ENCODE data around the gene APOL6. TPM values are rescaled to one million over a fixed set of nuclear protein-coding genes. Genes with fewer than 3 reads are reported as not detected.

The APOL6 gene
- total RNA-seq, 4 donors from 2014 or later: 5.3 to 19.8 (median 13.0) TPM

GRCh38 chr22:35627267-35628041 lies 20.8 kb upstream of the APOL6 start:
- Histone ChIP-seq H3K27ac (peak overlapping the region; percentile 91 to 94), H3K4me1 (peaks cover 0 to 7% of the 10 kb centered on the region in 2 donors), H3K9me3 (no peaks in the 10 kb centered on the region), H3K27me3 (no peaks in the 10 kb centered on the region), H3K36me3 (no peaks in the 10 kb centered on the region), H3K4me3 (peak overlapping the region; percentile 58 to 66)
- TF ChIP-seq, protein P1, sequence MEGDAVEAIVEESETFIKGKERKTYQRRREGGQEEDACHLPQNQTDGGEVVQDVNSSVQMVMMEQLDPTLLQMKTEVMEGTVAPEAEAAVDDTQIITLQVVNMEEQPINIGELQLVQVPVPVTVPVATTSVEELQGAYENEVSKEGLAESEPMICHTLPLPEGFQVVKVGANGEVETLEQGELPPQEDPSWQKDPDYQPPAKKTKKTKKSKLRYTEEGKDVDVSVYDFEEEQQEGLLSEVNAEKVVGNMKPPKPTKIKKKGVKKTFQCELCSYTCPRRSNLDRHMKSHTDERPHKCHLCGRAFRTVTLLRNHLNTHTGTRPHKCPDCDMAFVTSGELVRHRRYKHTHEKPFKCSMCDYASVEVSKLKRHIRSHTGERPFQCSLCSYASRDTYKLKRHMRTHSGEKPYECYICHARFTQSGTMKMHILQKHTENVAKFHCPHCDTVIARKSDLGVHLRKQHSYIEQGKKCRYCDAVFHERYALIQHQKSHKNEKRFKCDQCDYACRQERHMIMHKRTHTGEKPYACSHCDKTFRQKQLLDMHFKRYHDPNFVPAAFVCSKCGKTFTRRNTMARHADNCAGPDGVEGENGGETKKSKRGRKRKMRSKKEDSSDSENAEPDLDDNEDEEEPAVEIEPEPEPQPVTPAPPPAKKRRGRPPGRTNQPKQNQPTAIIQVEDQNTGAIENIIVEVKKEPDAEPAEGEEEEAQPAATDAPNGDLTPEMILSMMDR (IDR thresholded peaks at IDR 0.05): peak; percentile 54 to 76 (median 66)
- peak in 1 of 2 donors; percentile 58 for TF ChIP-seq POLR2A (IDR thresholded peaks at IDR 0.05)
- DNase-seq: peak; percentile 82 to 89
- intact Hi-C loops (cut with DNase I; ENCODE audit: low total_unique reads): loop anchor here (10.0 kb wide), 1 partner anchor 297 kb away; no protein-coding TSS in a partner anchor

GRCh38 chr22:35628732-35629131 lies 19.5 kb upstream of the APOL6 start:
- TF ChIP-seq, protein P1 (IDR thresholded peaks at IDR 0.05): no peak
- TF ChIP-seq POLR2A (IDR thresholded peaks at IDR 0.05): no peak
- Histone ChIP-seq H3K4me3 (no peak overlapping the region), H3K36me3 (no peaks in the 10 kb centered on the region), H3K9me3 (no peaks in the 10 kb centered on the region), H3K27ac (peak overlapping the region; percentile 91 to 94), H3K4me1 (no peaks in the 10 kb centered on the region), H3K27me3 (no peaks in the 10 kb centered on the region)
- DNase-seq: no peak
- intact Hi-C loops (cut with DNase I; ENCODE audit: low total_unique reads): loop anchor here (10.0 kb wide), 1 partner anchor 296 kb away; no protein-coding TSS in a partner anchor

- no peak overlapping the region for H3K4me3 ChIP-seq
Observed at GRCh38 chr22:35629406-35630216, 18.6 kb upstream of the APOL6 start.

DNA sequence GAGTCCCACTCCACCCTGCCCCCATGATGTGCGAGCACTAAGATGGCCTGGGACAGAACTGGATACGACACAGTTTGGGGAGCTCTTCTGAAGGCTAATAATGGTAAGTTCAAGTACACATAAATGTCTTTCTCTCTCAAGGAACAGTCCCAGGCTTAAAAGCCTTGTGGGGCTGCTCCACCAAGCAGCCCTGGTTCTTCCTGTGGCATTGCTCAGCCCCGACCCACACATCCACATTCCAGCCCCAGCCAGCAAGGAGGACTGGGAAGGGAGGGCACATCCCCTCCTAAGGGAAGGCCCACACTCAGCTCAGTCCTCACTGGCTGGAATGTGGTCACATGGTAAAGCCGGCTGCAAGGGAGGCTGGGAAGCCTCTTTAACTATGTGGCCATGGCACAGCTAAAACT lies 17.9 kb upstream of the APOL6 start:
- Histone ChIP-seq H3K27ac (peak overlapping the region; percentile 91 to 94), H3K4me3 (no peak overlapping the region), H3K36me3 (no peaks in the 10 kb centered on the region), H3K4me1 (no peaks in the 10 kb centered on the region), H3K9me3 (no peaks in the 10 kb centered on the region), H3K27me3 (no peaks in the 10 kb centered on the region)
- intact Hi-C loops (cut with DNase I; ENCODE audit: low total_unique reads): loop anchor here (10.0 kb wide), 1 partner anchor 204 kb away; no protein-coding TSS in a partner anchor
- TF ChIP-seq, protein P1 (IDR thresholded peaks at IDR 0.05): no peak
- no peak for TF ChIP-seq POLR2A (IDR thresholded peaks at IDR 0.05)
- DNase-seq: peak in 1 of 2 donors; percentile 39

More at GRCh38 chr22:35629406-35630216, 18.6 kb upstream of the APOL6 start:
- H3K9me3 ChIP-seq: no peaks in the 10 kb centered on the region
- intact Hi-C loops (cut with DNase I; ENCODE audit: low total_unique reads): loop anchor here (10.0 kb wide), 2 partner anchors 205 to 295 kb away; no protein-coding TSS in a partner anchor
- no peaks in the 10 kb centered on the region for H3K36me3 ChIP-seq
- peak overlapping the region; percentile 91 to 94 for H3K27ac ChIP-seq
- peak; percentile 89 to 94 for DNase-seq
- no peaks in the 10 kb centered on the region for H3K4me1 ChIP-seq
- TF ChIP-seq, protein P1 (IDR thresholded peaks at IDR 0.05): no peak
- TF ChIP-seq POLR2A (IDR thresholded peaks at IDR 0.05): peak in 1 of 2 donors; percentile 12
- no peaks in the 10 kb centered on the region for H3K27me3 ChIP-seq

Measured in uterus (tissue), 4 donors.